Esophagus muscularis mucosa (tissue), 3 donors: ENCODE data around the gene EPX.

ENCODE experiments used
- POLR2A ChIP-seq: fragments of 450-650 bp; IDR thresholded peaks from one replicate; pipeline ENCODE4 v1.6.1; 2017; ENCODE audit warnings: antibody characterized with exemption, moderate library complexity, mild to moderate bottlenecking, low read depth
- POLR2AphosphoS5 ChIP-seq, 2 donors: sonication (generic); formaldehyde crosslinking; IDR thresholded peaks; one replicate each; pipeline ENCODE4 v1.6.1; 2017; ENCODE audit warnings: antibody characterized with exemption in 2 of 2
- TF ChIP-seq, protein P1 (sequence below), 3 experiments: fragments of 200-600 bp in 2 of 3; fragments of 450-650 bp in 1 of 3; sonication (generic) in 2 of 3; IDR thresholded peaks; one replicate each; pipeline ENCODE4 v1.5.1; 2017 to 2019; ENCODE audit warnings: antibody characterized with exemption in 3 of 3, mild to moderate bottlenecking in 2 of 3, moderate library complexity in 1 of 3

DNA sequence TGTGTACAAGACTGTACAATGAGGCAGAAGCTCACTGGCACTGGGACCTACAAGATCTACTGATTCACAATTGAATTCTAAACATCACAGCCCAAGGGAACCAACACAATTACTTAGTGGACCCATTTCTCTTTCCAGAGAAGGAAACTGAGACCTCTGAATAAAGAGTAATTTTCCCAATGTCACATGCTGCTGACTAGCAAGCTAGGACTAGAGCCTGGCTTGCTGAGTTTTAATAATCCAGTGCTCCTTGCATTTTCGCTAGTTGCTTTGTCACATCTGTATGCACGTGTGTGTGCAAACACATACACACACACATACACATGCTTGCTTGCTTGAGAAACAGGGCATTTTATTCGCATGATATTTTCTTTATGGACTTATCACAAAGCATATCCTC is 42.0 kb downstream of the EPX start:
- no peak for TF ChIP-seq POLR2A
- TF ChIP-seq, protein P1, sequence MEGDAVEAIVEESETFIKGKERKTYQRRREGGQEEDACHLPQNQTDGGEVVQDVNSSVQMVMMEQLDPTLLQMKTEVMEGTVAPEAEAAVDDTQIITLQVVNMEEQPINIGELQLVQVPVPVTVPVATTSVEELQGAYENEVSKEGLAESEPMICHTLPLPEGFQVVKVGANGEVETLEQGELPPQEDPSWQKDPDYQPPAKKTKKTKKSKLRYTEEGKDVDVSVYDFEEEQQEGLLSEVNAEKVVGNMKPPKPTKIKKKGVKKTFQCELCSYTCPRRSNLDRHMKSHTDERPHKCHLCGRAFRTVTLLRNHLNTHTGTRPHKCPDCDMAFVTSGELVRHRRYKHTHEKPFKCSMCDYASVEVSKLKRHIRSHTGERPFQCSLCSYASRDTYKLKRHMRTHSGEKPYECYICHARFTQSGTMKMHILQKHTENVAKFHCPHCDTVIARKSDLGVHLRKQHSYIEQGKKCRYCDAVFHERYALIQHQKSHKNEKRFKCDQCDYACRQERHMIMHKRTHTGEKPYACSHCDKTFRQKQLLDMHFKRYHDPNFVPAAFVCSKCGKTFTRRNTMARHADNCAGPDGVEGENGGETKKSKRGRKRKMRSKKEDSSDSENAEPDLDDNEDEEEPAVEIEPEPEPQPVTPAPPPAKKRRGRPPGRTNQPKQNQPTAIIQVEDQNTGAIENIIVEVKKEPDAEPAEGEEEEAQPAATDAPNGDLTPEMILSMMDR (IDR thresholded peaks at IDR 0.05), result no peak
- TF ChIP-seq POLR2AphosphoS5 (IDR thresholded peaks at IDR 0.05), result no peak
